22Rv1 (cell line): ENCODE results near the gene ABCB6.
"Not testable (repeated sequence)": the region's sequence is repeated elsewhere in the genome, so short reads cannot be mapped to it uniquely, and the experiment has no call there.

Experiments used
- H3K27ac ChIP-seq: fragments of 450-650 bp; 2 replicates; pipeline ENCODE4 v1.5.1; 2017
- ZFX ChIP-seq: fragments of 450-650 bp; IDR thresholded peaks from 2 replicates; pipeline ENCODE4 v1.6.1; 2017; ENCODE audit warnings: antibody characterized with exemption, borderline replicate concordance
- TF ChIP-seq, protein P1 (sequence below): fragments of 450-650 bp; IDR thresholded peaks from 2 replicates; pipeline ENCODE4 v1.5.1; 2017; ENCODE audit warnings: mild to moderate bottlenecking

ABCB6 gene

DNA sequence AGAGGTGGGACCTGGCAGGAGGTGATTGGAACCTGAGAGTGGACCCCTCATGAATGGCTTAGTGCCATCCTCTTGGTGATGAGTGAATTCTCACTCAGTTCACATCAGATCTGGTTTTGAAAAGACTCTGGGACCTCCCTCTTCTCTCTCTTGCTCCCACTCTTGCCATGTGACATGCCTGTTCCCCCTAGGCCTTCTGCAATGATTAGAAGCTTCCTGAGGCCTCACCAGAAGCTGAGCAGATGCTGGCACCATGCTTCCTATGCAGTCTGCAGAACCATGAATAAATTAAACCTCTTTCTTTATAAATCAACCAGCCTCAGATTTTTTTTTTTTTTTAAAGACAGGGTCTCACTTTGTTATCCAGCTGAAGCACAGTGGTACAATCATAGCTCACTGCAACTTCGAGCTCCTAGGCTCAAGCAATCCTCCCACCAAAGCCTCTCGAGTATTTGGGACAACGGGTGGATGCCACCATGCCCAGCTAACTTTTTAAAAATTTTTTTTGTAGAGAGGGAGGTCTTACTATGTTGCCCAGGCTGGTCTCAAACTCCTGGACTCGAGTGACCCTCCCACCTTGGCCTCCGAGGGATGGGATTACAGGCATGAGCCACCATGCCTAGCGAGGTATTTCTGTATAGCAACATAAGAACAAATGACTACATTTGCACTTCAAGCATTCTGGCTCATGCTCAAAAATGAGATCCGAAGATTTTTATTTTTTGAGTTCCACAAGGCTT, 14.2 kb downstream of the ABCB6 start:
- TF ChIP-seq, protein P1, sequence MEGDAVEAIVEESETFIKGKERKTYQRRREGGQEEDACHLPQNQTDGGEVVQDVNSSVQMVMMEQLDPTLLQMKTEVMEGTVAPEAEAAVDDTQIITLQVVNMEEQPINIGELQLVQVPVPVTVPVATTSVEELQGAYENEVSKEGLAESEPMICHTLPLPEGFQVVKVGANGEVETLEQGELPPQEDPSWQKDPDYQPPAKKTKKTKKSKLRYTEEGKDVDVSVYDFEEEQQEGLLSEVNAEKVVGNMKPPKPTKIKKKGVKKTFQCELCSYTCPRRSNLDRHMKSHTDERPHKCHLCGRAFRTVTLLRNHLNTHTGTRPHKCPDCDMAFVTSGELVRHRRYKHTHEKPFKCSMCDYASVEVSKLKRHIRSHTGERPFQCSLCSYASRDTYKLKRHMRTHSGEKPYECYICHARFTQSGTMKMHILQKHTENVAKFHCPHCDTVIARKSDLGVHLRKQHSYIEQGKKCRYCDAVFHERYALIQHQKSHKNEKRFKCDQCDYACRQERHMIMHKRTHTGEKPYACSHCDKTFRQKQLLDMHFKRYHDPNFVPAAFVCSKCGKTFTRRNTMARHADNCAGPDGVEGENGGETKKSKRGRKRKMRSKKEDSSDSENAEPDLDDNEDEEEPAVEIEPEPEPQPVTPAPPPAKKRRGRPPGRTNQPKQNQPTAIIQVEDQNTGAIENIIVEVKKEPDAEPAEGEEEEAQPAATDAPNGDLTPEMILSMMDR, result no peak
- TF ChIP-seq ZFX, result no peak

DNA sequence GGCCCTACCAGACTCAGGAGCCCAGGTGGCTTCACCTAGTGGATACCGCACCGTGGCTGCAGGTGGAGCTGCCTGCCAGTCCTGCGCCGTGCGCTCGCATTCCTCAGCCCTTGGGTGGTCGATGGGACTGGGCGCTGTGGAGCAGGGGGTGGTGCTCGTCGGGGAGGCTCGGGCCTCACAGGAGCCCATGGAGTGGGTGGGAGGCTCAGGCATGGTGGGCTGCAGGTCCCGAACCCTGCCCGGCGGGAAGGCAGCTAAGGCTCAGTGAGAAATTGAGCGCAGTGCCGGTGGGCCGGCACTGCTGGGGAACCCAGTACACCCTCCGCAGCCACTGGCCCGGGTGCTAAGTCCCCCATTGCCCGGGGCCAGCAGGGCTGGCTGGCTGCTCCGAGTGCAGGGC, 17.4 kb downstream of the ABCB6 start:
- H3K27ac ChIP-seq, result not testable (repeated sequence)

More for the DNA sequence above, 14.2 kb downstream of the ABCB6 start:
- no peak overlapping the region for H3K27ac ChIP-seq

DNA sequence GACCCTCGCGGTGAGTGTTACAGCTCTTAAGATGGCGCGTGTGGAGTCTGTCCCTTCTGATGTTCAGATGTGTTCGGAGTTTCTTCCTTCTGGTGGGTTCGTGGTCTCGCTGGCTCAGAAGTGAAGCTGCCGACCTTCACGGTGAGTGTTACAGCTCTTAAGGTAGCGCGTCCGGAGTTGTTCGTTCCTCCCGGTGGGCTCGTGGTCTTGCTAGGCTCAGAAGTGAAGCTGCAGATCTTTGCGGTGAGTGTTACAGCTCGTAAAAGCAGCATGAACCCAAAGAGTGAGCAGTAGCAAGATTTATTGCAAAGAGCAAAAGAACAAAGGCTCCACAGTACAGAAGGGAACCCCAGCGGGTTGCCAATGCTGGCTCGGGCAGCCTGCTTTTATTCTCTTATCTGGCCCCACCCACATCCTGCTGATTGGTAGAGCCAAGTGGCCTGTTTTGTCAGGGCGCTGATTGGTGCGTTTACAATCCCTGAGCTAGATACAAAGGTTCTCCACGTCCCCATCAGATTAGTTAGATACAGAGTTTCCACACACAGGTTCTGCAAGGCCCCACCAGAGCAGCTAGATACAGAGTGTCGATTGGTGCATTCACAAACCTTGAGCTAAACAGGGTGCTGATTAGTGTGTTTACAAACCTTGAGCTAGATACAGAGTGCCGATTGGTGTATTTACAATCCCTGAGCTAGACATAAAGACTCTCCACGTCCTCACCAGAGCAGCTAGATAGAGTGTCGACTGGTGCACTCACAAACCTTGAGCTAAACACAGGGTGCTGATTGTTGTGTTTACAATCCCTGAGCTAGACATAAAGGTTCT, 18.0 kb downstream of the ABCB6 start:
- not testable (repeated sequence) for H3K27ac ChIP-seq

DNA sequence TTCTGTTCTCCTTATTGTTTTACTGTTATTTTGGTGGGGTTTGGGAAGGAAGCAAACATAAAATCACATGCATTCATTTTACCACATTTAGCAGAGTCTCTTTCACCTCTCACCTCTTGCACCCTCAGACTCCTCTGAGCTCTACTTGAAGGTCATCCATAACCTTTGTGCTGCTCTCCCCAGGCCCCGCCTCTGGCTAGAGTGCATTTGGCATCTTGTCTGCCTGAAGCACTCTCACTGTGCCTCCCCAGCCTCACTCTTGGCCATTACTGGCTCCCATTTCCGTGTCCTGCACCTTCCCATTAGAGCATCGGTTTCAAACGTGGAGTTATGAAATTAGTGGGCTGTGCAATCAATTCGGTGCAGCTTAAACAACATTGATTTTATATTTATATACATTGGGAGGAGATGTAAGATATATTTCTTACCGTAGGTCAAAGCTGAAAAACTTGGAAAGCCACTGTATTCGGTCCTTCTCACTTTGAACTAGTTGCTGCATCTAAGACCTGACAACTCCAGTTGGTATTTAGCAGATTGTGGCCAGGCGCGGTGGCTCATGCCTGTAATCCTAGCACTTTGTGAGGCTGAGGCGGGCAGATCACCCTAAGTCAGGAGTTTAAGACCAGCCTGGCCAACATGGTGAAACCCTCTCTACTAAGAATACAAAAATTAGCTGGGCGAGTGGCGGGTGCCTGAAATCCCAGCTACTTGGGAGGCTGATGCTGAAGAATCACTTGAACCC, 19.1 kb downstream of the ABCB6 start:
- TF ChIP-seq ZFX, result no peak
- TF ChIP-seq, protein P1, result no peak
- H3K27ac ChIP-seq, result no peak overlapping the region

DNA sequence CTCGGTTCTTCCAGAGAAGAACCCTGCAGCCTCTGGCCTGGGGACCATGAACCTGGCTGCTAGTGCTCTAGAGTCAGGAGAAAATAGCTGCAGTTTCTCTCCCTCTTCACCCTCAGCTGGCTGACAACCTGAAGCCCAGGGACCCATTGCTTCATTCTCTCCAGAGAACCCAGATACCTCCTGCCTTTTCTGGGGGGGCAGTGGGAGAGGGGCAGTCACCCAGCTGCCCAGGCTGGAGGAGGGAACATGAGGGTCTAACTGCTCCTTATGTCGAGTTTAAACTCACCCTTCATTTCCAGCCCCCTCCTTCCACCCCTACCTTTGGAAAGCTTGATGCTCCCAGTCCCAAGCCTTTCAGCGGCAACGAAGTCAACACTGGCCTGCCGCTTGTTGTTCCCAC, 19.8 kb downstream of the ABCB6 start:
- no peak for TF ChIP-seq ZFX
- TF ChIP-seq, protein P1, result no peak
- no peak overlapping the region for H3K27ac ChIP-seq

DNA sequence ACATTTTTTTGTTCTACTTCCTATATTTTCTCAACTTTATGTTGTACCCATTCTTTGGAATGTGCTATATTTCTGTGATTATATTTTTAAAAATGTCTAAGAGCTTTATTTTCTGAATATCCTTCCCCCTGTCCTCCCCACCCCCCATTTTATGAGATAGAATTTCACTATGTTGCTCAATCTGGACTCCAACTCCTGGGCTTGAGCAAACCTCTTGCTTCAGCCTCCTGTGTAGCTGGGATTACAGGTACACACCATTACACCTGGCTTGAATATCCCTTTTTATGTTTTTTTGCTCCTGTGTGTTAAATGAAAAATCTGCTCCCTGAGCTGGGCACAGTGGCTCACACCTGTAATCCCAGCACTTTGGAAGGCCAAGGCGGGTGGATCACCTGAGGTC, 21.4 kb downstream of the ABCB6 start:
- no peak for TF ChIP-seq ZFX
- TF ChIP-seq, protein P1, result no peak
- no peak overlapping the region for H3K27ac ChIP-seq

DNA sequence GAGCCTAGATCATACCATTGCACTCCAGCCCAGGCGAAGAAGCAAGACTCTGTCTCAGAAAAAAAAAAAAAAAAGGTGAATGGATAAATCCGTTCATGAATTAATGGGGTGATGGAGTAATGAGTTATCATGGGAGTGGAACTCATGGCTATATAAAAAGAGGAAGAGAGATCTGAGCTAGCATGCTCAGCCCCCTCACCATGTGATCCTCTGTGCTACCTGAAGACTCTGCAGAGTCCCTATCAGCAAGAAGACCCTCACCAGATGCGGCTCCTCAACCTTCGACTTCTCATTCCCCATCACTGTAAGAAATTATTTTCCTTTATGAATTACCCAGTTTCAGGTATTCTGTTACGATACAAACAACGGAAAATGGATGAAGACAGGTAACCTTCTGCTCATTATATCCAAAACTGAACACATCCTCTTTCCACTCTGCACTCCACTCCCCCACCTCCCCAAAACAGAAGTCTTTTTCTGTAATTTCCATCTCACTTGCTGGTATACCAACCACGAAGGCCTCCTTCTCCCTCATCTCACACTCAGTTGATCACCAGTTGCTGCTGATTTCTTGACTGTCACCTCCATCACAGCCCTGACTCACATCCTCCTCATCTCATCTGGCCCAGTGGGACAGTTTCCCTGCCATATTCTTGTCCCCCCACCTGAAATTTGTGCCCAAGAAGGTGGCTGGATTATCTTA, 31.9 kb downstream of the ABCB6 start:
- no peak for TF ChIP-seq ZFX
- TF ChIP-seq, protein P1, result no peak
- H3K27ac ChIP-seq, result no peak overlapping the region
